Endodermal cell (in vitro differentiated cells): ENCODE results near the gene OCA2. TPM values are rescaled to one million over a fixed set of nuclear protein-coding genes. Genes with fewer than 3 reads are reported as not detected.

Experiments
- DNase-seq: peaks from one replicate; pipeline ENCODE4 v3.0.0-alpha.2; 2017
- H3K27ac ChIP-seq: 2 replicates; pipeline ENCODE4 v1.5.1; 2013; ENCODE audit warnings: mild to moderate bottlenecking, low read depth, low read length, moderate library complexity
- H3K27me3 ChIP-seq: 2 replicates; pipeline ENCODE4 v1.6.1; 2013; ENCODE audit warnings: mild to moderate bottlenecking, low read length, moderate library complexity; ENCODE audit not compliant: insufficient read depth, control insufficient read depth, poor library complexity, severe bottlenecking
- H3K36me3 ChIP-seq: 2 replicates; pipeline ENCODE4 v1.7.0; 2013; ENCODE audit warnings: mild to moderate bottlenecking, low read length, moderate library complexity; ENCODE audit not compliant: control insufficient read depth, insufficient read depth
- H3K4me1 ChIP-seq: one replicate; pipeline ENCODE4 v1.7.0; 2013; ENCODE audit warnings: low read length; ENCODE audit not compliant: control insufficient read depth, insufficient read depth
- H3K4me3 ChIP-seq: 2 replicates; pipeline ENCODE4 v1.5.1; 2013; ENCODE audit warnings: mild to moderate bottlenecking, low read length, moderate library complexity
- H3K9ac ChIP-seq: 2 replicates; pipeline ENCODE4 v1.6.1; 2013; ENCODE audit warnings: mild to moderate bottlenecking, low read length, moderate library complexity; ENCODE audit not compliant: poor library complexity, severe bottlenecking; ENCODE audit errors: extremely low read depth
- H3K9me3 ChIP-seq: 2 replicates; pipeline ENCODE4 v1.6.1; 2013; ENCODE audit warnings: mild to moderate bottlenecking, low read length, moderate library complexity; ENCODE audit not compliant: control insufficient read depth
- H3K27ac Mint-ChIP-seq: 2 replicates; pipeline ENCODE4 v1.8.0; 2020; ENCODE audit warnings: mixed read lengths
- H3K27me3 Mint-ChIP-seq: 2 replicates; pipeline ENCODE4 v1.8.0; 2021; ENCODE audit warnings: mild to moderate bottlenecking, mixed read lengths; ENCODE audit not compliant: insufficient read depth
- H3K36me3 Mint-ChIP-seq: 2 replicates; pipeline ENCODE4 v1.8.0; 2020; ENCODE audit warnings: low read depth, mixed read lengths
- H3K4me1 Mint-ChIP-seq: 2 replicates; pipeline ENCODE4 v1.8.0; 2020; ENCODE audit warnings: mixed read lengths
- H3K4me3 Mint-ChIP-seq: 2 replicates; pipeline ENCODE4 v1.8.0; 2020; ENCODE audit warnings: mild to moderate bottlenecking, moderate library complexity, mixed read lengths
- H3K9me3 Mint-ChIP-seq: 2 replicates; pipeline ENCODE4 v1.8.0; 2020; ENCODE audit warnings: mild to moderate bottlenecking, mixed read lengths
- WGBS, 2 experiments: methylation state at CpG; one replicate each; pipeline versions ENCODE4 v1.1.5 to v1.1.7; 2013; ENCODE audit warnings: missing lambda C conversion rate in 2 of 2, mixed read lengths in 1 of 2; ENCODE audit not compliant: insufficient coverage in 1 of 2, insufficient read length in 1 of 2; 5-methylcytosine and 5-hydroxymethylcytosine counted together
- total RNA-seq, 2 donors: library from RNA; stranded (reverse); fragmentation: NEBNext Ultra II Directional in 1 of 2; extraction: Animal tissue kit (Norgen Biotek cat#: 25700) in 1 of 2; gene quantifications; 2 replicates in 1 of 2; 3 replicates in 1 of 2; pipeline ENCODE4 v1.2.1, GENCODE V29; 2021
- TF ChIP-seq, protein P1 (sequence below): fragments of 200-600 bp; sonication (generic); conservative IDR thresholded peaks from 2 replicates; pipeline ENCODE4 v1.5.0; 2021; ENCODE audit warnings: antibody characterized with exemption, mild to moderate bottlenecking

Gene OCA2
- total RNA-seq, 2 donors from 2014 or later, result 0.29 to 0.84 TPM

DNA sequence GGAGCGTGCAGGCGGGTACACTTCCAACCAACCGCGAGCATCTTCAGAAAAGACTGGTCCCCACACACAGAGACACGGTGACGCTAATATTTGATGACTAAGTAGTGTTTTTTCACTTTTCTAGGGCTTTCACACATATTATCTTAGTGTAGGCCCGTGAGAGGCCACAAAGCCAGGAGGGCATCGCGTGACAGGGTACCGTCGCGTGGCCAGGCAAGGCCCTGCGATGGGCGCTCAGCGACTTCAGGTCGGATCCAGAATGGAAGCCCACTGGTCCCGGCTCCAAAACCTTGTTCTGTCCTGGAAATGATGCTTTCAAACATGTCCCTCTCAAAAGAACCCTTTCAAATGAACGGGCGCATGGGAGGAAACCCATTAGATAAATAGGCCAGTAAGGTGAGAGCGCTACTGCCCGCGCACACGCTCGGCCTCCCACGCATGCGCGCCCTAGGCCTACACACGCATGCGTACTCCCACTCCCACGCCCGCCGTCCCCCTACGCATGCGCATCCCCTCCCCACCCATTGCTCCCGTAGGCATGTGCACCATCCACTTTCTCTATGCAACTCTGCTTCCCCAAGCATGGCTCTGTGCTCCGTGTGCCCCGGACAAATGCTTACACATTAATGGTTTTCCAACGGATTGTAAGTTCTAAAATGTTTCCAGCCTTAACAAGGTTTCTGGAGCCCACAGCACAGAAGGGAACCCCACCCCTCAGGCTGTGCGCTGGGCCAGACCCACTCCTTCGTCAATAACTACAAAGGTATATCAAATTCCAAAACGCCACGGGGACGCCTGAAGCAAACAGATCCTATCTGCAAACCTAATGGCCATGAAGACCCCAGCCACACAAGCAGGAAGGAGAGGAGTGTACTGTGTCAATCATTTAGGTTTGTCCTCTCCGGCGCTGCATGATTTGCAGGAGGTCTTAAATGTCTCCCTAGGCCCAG is 72.1 kb downstream of the OCA2 start:
- H3K4me1 ChIP-seq, result no peaks in the 10 kb centered on the region
- TF ChIP-seq, protein P1, sequence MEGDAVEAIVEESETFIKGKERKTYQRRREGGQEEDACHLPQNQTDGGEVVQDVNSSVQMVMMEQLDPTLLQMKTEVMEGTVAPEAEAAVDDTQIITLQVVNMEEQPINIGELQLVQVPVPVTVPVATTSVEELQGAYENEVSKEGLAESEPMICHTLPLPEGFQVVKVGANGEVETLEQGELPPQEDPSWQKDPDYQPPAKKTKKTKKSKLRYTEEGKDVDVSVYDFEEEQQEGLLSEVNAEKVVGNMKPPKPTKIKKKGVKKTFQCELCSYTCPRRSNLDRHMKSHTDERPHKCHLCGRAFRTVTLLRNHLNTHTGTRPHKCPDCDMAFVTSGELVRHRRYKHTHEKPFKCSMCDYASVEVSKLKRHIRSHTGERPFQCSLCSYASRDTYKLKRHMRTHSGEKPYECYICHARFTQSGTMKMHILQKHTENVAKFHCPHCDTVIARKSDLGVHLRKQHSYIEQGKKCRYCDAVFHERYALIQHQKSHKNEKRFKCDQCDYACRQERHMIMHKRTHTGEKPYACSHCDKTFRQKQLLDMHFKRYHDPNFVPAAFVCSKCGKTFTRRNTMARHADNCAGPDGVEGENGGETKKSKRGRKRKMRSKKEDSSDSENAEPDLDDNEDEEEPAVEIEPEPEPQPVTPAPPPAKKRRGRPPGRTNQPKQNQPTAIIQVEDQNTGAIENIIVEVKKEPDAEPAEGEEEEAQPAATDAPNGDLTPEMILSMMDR, result no peak
- Mint-ChIP-seq H3K27me3 (no peaks in the 10 kb centered on the region), H3K4me3 (no peak overlapping the region), H3K27ac (no peak overlapping the region), H3K4me1 (peaks cover 3% of the 10 kb centered on the region), H3K36me3 (no peaks in the 10 kb centered on the region), H3K9me3 (no peaks in the 10 kb centered on the region)
- H3K4me3 ChIP-seq, result no peak overlapping the region
- DNase-seq, result no peak
- 96 to 99% methylated on average over 32 to 45 of the region's 45 CpGs for whole genome bisulfite sequencing, 2 experiments
- H3K9me3 ChIP-seq, result no peaks in the 10 kb centered on the region
- H3K9ac ChIP-seq, result no peak overlapping the region
- H3K27ac ChIP-seq, result no peak overlapping the region
- no peaks in the 10 kb centered on the region for H3K36me3 ChIP-seq
- H3K27me3 ChIP-seq, result no peaks in the 10 kb centered on the region

DNA sequence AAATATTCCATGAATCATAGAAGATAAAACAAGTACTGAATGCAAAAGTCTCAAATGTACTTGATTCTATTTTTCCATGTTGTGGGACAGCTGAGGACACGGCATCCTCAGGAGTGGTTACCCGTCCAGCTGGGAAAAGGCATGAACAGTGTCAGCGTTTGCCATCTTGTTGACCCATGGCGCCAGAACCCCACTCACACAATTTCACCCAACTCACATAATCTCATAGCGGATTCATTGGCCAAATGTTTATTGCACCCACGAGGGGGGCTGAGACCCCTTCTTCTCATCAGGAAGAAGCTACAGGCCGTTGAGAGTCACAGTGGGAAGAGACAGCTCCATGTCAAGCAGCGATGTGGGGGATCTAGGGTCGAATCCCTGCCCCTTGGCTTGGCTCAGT is 72.9 kb downstream of the OCA2 start:
- Mint-ChIP-seq H3K27me3 (no peaks in the 10 kb centered on the region), H3K9me3 (no peaks in the 10 kb centered on the region), H3K36me3 (no peaks in the 10 kb centered on the region), H3K4me1 (peaks cover 3% of the 10 kb centered on the region), H3K4me3 (no peak overlapping the region), H3K27ac (no peak overlapping the region)
- H3K27ac ChIP-seq, result no peak overlapping the region
- no peaks in the 10 kb centered on the region for H3K9me3 ChIP-seq
- no peak for DNase-seq
- no peaks in the 10 kb centered on the region for H3K27me3 ChIP-seq
- no peak overlapping the region for H3K9ac ChIP-seq
- H3K4me1 ChIP-seq, result no peaks in the 10 kb centered on the region
- H3K36me3 ChIP-seq, result no peaks in the 10 kb centered on the region
- no peak overlapping the region for H3K4me3 ChIP-seq
- 90 to 91% methylated on average over 9 of the region's 9 CpGs for WGBS, 2 experiments
- TF ChIP-seq, protein P1, result no peak

DNA sequence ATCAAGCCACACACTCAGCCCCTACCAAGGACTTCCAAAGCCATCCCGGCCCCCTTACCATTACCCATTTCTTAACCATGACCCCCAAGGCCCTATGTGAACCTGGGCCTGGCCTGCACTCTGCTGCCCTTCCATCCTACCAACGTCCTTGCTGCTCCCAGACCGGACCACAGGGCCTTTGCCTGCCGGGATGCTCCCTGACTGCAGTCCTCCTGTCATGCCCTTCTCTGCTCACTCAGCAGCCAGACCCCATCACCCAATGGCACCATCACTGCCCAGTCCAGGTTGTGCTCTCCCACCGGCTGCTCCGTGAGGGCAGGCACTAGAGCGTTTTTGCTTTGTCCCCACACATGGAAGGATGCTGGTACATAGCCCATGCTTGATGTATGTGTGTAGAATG is 73.7 kb downstream of the OCA2 start:
- Mint-ChIP-seq H3K4me3 (no peak overlapping the region), H3K9me3 (no peaks in the 10 kb centered on the region), H3K27me3 (no peaks in the 10 kb centered on the region), H3K4me1 (no peaks in the 10 kb centered on the region), H3K27ac (no peak overlapping the region), H3K36me3 (no peaks in the 10 kb centered on the region)
- no peak overlapping the region for H3K27ac ChIP-seq
- no peaks in the 10 kb centered on the region for H3K27me3 ChIP-seq
- TF ChIP-seq, protein P1, result no peak
- no peaks in the 10 kb centered on the region for H3K36me3 ChIP-seq
- H3K4me3 ChIP-seq, result no peak overlapping the region
- WGBS, 2 experiments, result 94% methylated on average over 7 of the region's 7 CpGs; no CpG with 5 or more reads in 1 of the 2 experiments
- no peak for DNase-seq
- no peak overlapping the region for H3K9ac ChIP-seq
- H3K4me1 ChIP-seq, result no peaks in the 10 kb centered on the region
- H3K9me3 ChIP-seq, result no peaks in the 10 kb centered on the region
